ENCODE measurements around the gene PIK3C2G.
"Not testable (repeated sequence)": the region's sequence is repeated elsewhere in the genome, so short reads cannot be mapped to it uniquely, and the experiment has no call there.

PIK3C2G gene

DNA sequence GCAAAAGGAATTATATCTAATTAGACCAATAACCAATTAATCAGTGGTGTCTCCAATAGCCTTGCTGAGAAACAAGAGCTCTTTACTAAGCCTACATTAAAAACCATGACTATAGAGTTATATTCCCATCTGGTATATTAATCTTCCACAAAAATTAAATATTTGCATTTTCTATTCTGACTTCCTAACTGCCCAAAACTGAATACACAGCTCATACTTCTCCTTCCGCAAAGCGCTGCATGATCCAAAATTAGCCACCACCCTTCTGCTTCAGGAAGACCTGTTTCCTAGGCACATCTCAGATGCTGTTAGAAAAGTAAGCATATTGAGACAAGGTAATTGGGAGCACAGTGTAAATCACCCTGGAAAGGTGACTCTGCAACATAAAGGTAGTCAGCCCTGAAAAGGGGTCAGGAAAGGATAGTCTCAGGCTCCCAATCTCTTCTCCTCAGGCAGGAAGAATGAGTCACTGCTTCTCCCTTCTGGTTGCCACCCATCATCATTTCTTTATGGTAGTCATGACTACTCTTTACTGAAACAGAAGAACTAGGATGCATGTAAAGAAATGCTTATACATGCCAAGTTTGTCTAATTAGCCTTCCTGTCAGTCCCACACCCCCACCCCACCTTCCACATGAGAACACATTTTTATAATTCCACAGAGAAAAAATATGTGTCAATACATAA lies 422.2 kb downstream of the PIK3C2G start:
- H3K27me3 ChIP-seq (ENCODE audit: insufficient read depth, low read length): no peaks in the 10 kb centered on the region
- peaks cover 30% of the 10 kb centered on the region for H3K4me1 ChIP-seq (ENCODE audit: insufficient read depth, low read length)
- H3K27ac ChIP-seq (ENCODE audit: low read depth, low read length): no peak overlapping the region; the same call in 1 of the 2 replicates
- H3K9ac ChIP-seq (ENCODE audit: low read depth, low read length): no peak overlapping the region
- WGBS: 95% methylated on average over 2 of the region's 2 CpGs
- no peak overlapping the region for H3K4me3 ChIP-seq (ENCODE audit: low read length)
- no peaks in the 10 kb centered on the region for H3K9me3 ChIP-seq (ENCODE audit: insufficient read depth, low read depth, low read length)
- no peaks in the 10 kb centered on the region for H3K36me3 ChIP-seq (ENCODE audit: insufficient read depth, low read length)

DNA sequence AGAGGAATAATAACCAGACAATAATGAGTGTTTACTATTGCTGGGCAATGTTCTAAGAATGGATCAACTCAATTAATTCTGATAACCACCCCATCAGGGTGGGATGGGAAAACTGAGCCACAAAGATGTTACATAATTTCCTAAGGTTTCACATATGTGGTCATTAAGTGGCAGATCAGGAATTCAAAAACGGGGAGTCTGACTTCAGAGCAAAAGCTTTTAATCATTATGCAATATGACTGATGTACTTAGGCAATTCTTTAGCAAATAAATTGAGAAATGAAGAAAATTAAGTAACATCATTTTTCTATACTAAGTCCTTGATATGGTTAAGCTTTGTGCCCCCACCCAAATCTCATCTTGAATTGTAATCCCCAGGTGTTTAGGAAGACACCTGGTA lies 423.1 kb downstream of the PIK3C2G start:
- 82% methylated on average over 1 of the region's 1 CpG for WGBS

DNA sequence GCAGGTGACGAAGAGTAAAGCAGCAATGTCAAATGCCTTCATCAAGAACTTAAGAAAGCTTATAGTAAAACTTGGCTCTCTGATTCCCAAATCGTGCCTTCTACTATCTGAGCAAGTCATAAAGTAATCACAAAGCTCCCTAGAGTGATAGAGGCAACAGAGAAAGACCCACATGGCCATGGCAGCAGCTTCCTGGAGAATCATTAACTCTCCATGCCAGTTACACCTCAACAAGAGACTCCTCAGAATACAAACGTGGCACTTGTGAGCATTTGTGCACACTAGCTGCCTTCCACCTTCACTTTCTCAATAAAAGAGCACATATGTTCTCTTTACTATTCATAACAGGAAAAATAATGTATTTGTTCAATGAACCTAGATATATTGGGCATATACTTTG lies 428.5 kb downstream of the PIK3C2G start:
- 92% methylated on average over 3 of the region's 3 CpGs for WGBS
- Histone ChIP-seq H3K27ac (ENCODE audit: low read depth, low read length) (no peak overlapping the region), H3K27me3 (ENCODE audit: insufficient read depth, low read length) (no peaks in the 10 kb centered on the region), H3K4me3 (ENCODE audit: low read length) (no peak overlapping the region), H3K9me3 (ENCODE audit: insufficient read depth, low read depth, low read length) (no peaks in the 10 kb centered on the region), H3K36me3 (ENCODE audit: insufficient read depth, low read length) (no peaks in the 10 kb centered on the region), H3K4me1 (ENCODE audit: insufficient read depth, low read length) (peaks cover 4% of the 10 kb centered on the region; the same call in 1 of the 2 replicates), H3K9ac (ENCODE audit: low read depth, low read length) (no peak overlapping the region)

More for the DNA sequence above, 423.1 kb downstream of the PIK3C2G start:
- H3K9ac ChIP-seq (ENCODE audit: low read depth, low read length): no peak overlapping the region
- no peaks in the 10 kb centered on the region for H3K36me3 ChIP-seq (ENCODE audit: insufficient read depth, low read length)
- no peak overlapping the region for H3K27ac ChIP-seq (ENCODE audit: low read depth, low read length)
- H3K4me1 ChIP-seq (ENCODE audit: insufficient read depth, low read length): peaks cover 30% of the 10 kb centered on the region
- no peaks in the 10 kb centered on the region for H3K27me3 ChIP-seq (ENCODE audit: insufficient read depth, low read length)
- H3K4me3 ChIP-seq (ENCODE audit: low read length): no peak overlapping the region
- no peaks in the 10 kb centered on the region for H3K9me3 ChIP-seq (ENCODE audit: insufficient read depth, low read depth, low read length)

DNA sequence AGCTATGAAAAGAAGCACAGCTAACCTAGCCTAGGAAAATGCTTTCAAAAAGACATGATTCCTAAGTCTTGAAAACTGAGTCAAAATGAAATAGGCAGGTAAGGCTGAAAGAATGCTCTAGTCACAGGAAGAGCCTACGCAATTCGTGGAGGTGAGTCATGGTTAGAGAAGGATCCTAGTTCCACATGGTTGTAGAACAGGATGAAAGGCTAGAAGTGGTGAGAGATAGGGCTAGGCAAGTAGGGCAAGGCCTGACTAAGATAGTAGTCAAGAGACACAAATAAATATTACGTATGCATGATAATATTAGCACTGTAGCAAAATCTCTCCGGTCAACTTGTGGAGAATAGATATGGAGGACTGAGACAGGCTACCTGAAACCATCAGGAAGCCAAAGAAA lies 429.3 kb downstream of the PIK3C2G start:
- 93% methylated on average over 4 of the region's 4 CpGs for WGBS
- H3K27ac ChIP-seq (ENCODE audit: low read depth, low read length): no peak overlapping the region
- H3K36me3 ChIP-seq (ENCODE audit: insufficient read depth, low read length): no peaks in the 10 kb centered on the region
- H3K27me3 ChIP-seq (ENCODE audit: insufficient read depth, low read length): no peaks in the 10 kb centered on the region
- H3K4me3 ChIP-seq (ENCODE audit: low read length): no peak overlapping the region
- H3K9me3 ChIP-seq (ENCODE audit: insufficient read depth, low read depth, low read length): no peaks in the 10 kb centered on the region
- no peak overlapping the region for H3K9ac ChIP-seq (ENCODE audit: low read depth, low read length)
- H3K4me1 ChIP-seq (ENCODE audit: insufficient read depth, low read length): peaks cover 4% of the 10 kb centered on the region; the same call in 1 of the 2 replicates

DNA sequence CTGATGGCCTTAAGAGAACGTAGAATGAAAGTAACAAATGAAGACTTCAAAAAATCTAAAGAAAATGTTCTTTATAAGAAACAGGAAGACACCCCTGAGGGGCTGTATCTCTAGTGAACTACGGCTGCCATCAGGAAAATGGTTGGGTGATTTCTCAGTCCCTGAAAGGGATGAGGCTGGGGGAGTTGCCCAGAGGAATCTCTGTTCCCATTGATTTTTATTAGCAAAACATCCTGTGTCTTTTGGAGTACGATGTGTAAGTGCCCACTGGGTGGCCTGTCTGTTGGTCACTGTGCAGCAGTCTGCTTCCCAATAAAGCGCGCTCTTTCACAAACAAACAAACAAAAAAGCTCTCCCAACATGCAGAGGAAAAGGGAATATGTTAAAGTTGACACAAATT lies 432.7 kb downstream of the PIK3C2G start:
- WGBS: 97% methylated on average over 3 of the region's 5 CpGs
- H3K4me1 ChIP-seq (ENCODE audit: insufficient read depth, low read length); H3K36me3 ChIP-seq (ENCODE audit: insufficient read depth, low read length); H3K9ac ChIP-seq (ENCODE audit: low read depth, low read length); H3K9me3 ChIP-seq (ENCODE audit: insufficient read depth, low read depth, low read length); H3K4me3 ChIP-seq (ENCODE audit: low read length); H3K27ac ChIP-seq (ENCODE audit: low read depth, low read length); H3K27me3 ChIP-seq (ENCODE audit: insufficient read depth, low read length): not testable (repeated sequence)

DNA sequence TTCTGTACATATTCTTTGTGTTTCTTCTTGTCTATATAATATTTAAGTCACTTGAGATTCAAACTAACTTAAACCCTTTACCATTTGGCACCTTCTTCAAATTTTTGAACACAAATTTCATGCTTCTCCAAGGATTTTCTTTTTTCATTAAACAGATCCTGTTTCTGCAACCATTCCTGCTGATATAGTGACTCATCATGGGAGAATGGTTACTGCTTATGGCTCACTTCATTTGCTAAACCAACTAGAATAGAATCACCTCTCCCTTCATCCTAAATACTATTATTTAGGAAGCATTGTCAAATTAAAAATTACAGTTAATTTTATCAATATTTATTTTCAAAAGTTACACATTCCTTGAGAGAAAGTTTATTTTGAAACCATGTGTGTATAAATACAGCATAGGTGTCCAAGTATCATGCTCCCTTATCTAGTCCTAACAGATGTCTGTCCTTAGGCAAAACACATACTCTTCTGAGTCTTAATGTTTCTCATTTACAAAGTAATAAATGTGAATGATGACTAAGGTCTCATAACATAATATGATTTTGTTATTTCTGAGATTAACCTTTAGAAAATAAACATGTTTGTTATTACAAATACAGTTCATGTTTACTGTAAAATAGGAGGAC lies 435.8 kb downstream of the PIK3C2G start:
- Histone ChIP-seq H3K4me3 (ENCODE audit: low read length) (no peak overlapping the region), H3K27me3 (ENCODE audit: insufficient read depth, low read length) (no peaks in the 10 kb centered on the region), H3K4me1 (ENCODE audit: insufficient read depth, low read length) (peaks cover 5% of the 10 kb centered on the region; the same call in 1 of the 2 replicates), H3K36me3 (ENCODE audit: insufficient read depth, low read length) (no peaks in the 10 kb centered on the region), H3K9me3 (ENCODE audit: insufficient read depth, low read depth, low read length) (no peaks in the 10 kb centered on the region), H3K27ac (ENCODE audit: low read depth, low read length) (no peak overlapping the region), H3K9ac (ENCODE audit: low read depth, low read length) (no peak overlapping the region)
